Stimulated activated CD8-positive, alpha-beta memory T cell treated with anti-CD3 and anti-CD28 coated beads, Interleukin-7, amount 100 ng/mL, for 1 hour (primary cell): Measurements from ENCODE around the gene ZC3H7B.

Source experiments
- DNase-seq, 2 donors: peaks; one replicate each; pipeline ENCODE4 v3.0.0-alpha.2; 2020; ENCODE audit warnings: low read depth in 2 of 2

The ZC3H7B gene

DNA sequence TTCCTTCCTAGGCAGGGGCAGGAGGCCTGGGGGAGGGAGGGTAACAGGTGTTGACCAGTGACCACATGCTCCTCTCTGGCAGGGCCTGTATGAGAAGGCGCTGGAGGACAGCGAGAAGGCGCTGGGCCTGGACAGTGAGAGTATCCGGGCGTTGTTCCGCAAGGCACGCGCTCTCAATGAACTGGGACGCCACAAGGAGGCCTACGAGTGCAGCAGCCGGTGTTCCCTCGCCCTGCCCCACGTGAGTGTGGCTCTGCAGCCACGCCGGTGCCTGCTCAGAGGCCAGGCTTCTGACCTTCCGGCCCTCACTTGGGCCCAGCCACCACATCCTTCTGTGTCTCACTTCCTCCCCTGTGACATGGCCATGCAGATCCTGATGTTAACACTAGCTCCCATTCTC is 25.8 kb downstream of the ZC3H7B start:
- no peak for DNase-seq

DNA sequence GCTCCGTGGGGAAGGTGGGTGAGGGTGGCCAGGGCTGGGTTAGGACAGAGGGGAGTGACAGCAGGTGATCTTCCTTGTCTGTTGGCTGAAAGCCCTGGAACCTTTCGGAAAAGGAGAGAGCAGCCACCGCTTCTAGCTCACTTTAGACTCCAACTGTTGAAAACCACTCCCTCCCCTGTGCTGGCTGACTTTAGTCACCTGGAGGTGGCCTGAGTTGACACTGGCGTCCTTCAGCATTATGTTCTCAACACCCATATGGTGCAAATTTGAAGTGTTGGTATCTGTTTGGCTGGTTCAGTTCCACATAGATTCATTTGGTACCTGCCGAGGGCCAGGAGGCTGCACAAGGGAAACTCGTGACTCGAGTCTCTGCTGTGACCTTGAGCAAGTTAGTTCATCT is 28.8 kb downstream of the ZC3H7B start:
- no peak for DNase-seq

DNA sequence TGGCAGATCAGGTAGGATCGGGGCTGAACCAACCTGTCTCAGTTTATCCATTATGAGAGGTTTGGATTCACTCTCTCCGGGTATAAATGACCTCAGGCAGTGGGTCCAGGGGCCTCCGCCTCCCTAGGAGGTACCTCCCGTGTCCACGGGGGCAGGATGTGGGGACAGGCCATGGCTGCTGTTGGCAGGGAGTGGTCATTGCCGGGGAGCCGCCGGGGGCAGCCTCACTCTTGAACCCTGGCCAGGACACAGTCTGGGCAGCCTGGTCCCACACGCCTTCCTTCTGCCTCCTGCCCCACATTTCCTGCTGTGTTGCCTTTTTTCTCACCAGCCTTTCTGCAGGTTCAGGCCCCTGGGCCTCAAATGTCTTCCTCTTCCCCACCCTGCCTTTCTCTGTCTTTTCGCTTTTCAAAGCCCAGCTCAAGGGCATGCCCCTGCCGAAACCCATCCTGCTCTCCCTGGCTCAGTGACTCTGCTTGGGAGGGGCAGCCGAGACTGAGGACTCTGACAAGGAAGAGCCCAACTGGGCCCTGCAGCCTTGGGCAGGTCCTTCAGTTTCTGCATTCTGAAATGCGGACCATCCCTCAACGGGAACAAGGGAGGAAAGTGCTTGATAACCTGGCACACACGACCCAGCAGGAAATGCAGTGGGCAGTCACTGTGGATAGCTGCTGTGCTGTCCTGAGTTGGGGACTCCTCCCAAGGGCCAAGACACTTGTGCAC is 31.1 kb downstream of the ZC3H7B start:
- no peak for DNase-seq

DNA sequence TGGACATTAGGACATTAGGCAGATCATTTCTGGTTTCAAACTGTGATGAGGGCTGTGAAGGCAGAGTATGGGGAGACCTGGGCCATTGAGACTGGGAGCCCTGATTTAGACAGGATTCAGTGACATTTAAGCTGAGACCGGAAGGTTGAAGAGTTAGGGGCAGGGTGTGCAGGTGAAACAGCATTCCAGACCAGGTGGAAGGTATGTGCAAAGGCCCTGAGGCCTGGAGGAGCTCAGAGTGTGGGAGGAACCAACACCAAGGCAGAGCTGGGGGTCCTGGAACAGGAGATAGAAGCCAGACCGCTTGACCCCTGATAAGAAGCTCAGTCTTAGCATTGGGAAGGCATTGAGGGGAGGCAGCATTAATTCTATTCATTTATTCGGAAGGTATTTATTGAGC is 32.5 kb downstream of the ZC3H7B start:
- no peak for DNase-seq

DNA sequence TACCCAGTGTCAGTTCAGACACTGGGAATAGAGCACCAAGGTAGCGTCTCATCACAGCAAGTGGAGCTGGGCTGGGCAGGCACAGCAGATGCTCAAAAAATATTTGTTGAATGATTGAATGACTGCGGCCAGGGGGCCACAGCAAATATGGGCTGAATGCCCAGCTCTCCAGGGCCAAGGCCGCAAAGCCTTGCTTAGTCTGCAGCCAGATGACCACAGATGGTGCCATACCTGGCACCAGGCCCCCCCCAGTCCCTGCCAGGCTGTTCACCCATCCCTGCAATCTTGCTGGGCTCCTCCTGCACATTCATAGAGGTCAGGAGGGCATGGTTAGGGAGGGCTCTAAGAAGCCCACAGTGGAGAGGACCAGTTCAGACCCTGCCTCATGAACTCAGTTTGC is 32.9 kb downstream of the ZC3H7B start:
- DNase-seq = no peak

DNA sequence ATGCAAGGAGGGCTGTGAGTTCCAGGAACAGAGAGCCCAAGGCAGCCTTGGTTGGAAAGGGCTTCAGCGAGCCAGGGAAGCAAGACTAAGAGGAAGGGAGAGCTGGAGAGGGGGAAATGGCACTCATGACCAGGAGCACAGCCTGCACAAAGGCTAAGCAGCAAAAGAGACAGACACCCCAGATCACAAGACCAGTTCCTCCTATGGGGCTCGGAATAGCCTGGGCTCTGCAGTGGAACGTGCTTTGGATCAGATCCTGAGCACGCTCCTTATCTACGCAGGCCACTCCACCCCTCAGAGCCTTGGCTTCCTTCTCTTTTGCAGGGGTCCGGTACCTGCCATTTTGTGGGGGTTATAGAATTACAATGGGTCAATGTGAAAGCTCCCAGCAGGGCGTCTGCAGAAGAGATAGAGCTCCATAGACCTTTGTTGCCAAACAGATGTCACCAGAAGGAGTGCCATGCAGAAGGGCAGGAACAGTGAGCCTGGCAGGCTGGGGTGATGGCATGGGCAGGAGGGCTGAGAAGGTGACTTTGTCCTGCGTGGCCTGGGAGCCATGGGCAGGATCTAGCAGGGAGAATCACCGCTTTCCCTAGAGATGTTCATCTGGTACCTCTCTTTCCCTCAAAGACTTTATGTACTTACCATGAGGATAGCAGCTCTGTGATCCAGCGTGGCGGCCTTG is 33.8 kb downstream of the ZC3H7B start:
- no peak for DNase-seq

DNA sequence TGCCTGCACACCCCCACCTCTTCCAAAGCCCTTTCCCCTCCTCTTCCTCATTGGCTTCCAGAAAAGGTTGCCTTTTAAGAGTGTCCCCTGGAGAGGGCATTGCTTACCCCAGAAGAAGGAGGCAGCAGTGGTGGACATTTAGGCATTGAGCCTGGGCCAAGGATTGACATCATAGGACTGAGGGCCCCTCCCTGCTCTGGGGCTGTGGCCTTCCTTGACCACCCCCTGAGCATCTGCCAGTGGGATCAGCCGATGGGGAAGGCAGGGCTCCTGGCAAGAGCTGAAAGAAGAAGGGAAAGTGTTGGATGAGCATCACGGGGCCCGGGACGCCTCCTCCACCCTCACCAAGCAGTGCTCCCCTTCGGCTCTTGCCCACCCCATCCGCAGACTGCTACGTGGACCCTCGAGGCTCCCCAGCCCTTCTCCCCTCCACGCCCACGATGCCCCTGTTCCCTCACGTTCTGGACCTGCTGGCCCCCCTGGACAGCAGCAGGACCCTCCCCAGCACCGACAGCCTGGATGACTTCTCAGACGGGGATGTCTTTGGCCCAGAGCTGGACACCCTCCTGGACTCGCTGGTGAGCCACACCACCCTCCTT is 37.4 kb downstream of the ZC3H7B start:
- DNase-seq = no peak

DNA sequence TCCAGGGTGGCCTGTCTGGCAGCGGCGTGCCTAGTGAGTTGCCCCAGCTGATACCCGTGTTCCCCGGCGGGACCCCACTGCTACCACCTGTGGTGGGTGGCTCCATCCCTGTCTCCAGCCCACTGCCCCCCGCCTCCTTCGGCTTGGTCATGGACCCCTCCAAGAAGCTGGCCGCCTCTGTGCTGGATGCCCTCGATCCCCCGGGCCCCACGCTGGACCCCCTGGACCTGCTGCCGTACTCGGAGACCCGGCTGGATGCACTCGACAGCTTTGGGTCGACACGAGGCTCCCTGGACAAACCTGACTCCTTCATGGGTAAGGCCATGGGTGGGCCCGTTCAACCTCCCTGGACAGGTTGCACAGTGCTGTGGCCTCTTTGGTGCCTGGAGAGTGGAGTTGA is 38.5 kb downstream of the ZC3H7B start:
- no peak for DNase-seq

DNA sequence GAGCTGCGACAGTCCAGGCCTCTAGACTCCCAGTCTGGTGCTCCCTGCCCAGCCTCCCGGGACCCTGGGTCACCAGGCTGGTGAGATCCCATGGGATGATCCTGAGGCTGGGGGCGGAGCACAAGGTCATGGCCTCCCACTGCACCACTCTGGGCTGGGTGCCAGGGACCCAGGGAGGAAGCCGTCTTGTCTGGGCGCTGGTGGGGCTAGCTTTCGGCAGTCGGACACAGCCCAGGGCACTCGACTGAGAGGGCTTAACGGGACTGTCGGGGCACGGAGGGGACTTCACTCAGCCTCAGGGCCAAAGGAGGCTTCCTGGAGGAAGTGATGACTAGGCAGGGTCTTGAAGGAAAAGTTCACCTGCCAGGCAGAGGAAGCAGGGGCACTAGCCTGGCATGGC is 39.0 kb downstream of the ZC3H7B start:
- DNase-seq = no peak

DNA sequence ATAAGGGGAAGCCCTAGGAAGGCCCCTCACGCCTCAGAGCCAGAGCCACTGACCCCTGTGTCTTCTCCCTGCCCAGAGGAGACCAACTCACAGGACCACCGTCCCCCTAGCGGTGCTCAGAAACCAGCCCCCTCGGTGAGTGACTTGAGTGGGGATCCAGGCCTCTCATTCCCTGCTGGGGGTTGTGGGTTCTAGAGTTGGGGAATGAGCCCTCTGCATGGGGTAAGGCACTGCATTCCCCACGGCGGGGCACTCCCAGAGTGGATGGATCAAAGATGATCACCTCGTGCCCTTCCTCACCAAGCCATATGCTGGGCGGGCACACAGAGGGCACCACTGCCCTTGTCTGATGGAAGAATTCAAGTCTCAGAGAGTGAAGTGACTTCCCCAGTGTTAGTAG is 39.7 kb downstream of the ZC3H7B start:
- no peak for DNase-seq

DNA sequence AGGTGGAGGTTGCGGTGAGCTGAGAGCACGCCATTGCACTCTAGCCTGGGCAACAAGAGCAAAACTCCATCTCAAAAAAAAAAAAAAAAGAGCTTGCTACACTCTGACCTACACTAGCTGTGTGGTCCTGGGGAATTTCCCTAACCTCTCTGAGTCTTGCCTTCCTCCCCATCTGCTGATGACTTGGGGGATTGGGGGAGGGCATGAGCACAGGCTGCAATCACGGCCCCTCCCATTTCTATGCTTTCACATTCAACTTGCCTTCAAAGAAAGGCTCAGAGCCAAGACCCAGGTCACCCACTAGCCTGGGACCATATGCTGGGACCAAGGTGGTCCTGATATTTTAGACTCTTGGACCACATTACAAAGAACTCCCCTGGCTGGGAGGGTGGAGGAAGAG is 40.7 kb downstream of the ZC3H7B start:
- no peak for DNase-seq

DNA sequence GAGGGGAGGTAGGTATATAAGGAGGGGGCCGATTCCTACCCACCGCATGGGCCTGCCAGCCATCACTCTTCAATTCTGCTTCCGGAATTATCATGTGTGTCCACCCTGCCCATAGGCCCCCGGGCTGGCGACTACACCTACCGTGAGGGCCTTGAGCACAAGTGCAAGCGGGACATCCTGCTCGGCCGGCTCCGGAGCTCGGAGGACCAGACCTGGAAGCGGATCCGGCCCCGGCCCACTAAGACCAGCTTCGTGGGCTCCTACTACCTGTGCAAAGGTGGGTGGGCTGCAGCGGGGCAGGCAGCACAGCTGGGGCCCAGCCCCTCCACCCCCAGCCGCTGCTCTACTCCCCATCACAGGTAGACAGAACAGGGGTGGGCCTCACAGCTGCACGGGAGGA is 42.0 kb downstream of the ZC3H7B start:
- DNase-seq = no peak

DNA sequence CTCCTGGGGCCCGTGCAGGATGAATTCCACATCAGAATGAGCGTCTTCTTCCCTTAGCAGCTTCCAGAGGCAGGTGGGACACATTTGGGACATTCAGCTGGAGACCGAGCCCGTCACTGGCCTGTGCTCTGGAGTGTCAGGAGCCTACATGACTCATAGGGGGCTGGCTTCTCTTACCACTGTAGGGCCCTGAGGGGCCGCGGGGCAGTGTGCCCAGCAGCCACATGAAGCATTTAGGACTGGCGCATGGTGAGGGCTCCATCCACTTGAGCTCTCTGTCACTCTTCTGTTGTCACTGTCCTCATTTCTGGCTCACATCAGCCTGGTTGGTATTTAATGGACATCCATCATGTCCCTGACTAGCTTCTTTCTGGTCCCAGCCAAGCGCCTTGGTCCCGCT is 42.4 kb downstream of the ZC3H7B start:
- DNase-seq = no peak

DNA sequence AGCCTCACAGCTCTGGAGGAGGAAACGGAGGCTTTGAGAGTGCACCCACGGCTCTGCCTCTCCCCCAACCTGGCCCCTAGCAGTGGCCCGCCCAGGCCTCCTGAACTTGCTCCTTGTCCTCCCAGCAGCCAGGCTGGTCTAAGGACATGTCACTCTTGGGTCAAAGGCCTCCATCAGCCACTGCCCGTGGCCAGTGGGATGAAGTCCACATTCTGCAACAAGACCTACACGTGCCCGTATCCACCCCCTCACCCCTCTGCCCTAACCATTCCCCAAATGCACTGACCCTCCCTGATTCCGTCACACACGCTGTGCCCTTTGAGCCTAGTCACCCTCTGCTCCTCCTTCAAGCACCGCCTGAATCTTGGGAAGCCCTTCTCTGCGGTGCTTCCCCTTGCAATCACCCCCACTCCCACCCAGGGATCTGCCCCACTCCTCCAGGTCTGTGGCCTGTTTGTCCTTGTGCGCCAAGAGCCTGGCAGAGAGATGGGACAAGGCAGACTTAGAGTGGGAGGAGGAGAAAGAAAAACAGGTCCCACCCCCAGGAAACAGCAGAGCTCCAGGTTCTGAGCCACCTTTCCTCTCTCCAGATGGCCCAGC is 43.0 kb downstream of the ZC3H7B start:
- DNase-seq = no peak

DNA sequence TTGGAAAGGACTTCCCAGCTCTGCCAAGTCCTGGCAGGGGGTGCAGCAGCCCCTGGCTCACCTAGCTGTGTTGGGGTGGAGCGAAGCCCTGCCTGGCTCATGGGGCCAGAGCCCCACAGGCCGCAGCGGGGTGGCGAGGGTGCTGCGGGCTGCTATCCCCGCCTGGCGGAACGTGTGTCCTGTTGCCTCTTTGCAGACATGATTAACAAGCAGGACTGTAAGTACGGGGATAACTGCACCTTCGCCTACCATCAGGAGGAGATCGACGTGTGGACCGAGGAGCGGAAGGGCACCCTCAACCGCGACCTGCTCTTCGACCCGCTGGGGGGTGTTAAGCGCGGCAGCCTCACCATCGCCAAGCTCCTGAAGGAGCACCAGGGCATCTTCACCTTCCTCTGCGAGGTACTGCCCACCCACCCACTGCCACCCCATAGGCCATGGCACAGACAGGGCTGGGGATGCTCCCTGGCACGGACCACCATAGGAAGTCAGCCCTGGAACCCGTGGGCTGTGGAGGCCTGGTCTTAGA is 44.5 kb downstream of the ZC3H7B start:
- no peak for DNase-seq

DNA sequence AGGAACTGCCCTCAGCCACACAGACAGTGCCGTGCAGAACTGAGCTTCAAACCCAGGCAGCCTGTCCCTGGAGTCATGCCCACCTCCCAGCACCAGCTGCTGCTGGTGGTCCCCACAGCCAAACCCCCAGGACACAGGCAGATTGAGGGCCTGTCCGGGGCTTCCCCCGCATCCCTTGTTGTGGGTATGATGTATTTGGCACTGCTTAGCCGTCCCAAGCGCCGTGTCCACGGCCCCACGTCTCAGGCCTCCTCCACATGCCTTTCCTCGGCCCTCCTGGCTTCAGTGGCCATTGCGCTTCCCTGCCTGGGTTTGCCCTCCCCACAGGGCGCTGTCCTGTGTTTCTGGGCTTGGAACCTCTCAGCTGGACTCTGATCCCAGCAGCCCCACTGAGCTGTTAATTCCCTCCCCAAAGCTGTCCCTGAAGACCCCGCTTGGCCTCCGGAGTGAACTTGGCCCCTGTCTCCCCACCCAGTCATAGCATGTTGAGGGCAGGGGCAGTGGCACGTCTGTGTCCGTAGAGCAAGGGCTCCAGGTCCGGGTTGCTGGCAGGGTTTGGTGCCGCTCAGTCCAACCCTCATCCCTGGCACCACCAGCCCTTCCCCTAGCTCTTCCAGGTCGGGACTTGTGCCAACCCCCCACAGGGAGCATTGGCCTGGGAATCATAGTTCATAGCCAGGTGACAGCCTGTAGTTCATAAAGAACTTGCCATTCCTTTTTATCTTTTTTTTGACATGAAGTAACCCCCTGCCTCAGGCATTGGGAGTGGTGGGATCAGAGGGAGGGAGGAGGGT is 45.9 kb downstream of the ZC3H7B start:
- DNase-seq = no peak

DNA sequence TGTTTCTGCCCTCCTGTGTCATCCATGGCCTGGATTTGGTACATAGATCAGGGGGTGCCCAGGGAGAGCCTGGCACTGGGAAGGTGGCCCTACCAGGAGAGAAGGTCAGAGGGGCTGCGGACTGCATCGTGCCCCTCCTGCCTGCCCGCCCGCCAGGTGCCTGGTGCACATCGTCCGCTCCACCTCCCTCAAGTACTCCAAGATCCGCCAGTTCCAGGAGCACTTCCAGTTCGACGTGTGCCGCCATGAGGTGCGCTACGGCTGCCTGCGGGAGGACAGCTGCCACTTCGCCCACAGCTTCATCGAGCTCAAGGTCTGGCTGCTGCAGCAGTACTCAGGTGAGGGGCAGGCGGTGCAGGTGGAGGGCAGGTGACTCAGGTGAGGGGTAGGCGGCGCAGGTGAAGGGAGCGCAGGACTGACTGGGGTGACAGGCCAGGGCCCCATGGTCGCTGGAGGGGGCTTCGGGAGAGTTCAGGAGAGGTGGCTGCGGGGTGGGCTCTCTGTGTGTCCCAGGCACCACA is 47.7 kb downstream of the ZC3H7B start:
- DNase-seq = no peak

DNA sequence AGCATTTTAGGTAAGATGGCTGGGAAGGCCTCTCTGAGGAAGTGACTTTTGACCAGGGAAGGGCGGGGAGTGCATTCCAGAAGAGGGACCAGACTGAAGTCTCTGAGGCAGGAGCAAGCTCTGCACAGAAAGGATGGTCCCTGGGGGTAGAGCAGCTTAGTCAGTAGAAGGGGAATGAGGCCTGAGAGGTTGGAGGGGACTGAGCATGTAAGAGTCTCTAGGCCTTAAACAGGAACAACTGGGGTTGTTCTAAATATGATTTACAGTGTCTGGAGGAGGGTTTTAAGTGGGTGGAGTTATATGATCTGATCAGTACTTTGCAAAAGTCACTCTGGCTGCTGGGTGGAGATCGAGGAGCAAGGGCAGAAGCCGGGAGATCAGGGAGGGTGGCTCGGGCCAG is 48.8 kb downstream of the ZC3H7B start:
- no peak for DNase-seq

DNA sequence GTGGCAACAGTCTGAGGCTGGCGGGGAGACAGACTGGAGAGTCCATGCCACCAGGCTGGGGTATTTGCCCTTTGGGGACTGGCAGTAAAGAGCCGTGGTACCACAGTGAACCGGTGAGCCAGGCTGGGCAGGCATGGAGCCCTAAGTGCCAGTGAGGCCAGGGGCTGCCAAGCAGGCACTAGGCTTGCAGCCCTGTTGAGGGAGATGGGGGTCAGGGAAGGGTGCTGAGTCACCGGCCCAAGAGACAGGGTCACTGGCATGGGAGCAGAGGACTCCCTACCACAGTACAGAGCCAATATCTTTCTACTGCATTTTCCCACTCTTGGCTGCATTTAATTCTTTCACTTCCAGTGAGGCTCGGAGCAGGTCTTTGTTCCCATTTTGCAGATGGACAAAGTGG is 49.7 kb downstream of the ZC3H7B start:
- DNase-seq = no peak

DNA sequence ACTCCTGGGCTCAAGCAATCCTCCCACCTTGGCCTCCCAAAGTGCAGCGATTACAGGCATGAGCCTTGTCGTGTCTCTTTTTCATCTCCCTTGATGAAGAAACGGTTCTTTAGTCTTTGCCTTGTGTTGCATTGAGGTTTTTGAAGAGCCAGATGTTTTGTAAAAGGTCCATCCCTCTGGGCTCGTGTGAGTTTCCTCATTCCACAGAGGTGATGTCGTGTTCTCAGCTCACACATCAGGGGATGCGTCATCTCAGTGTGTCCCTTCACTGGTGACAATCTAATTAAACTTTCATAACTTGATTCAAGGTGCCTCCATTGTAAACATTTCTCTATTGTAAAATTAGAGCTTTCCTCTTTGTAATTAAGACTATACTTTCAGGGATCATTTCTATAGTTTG is 50.7 kb downstream of the ZC3H7B start:
- DNase-seq = no peak

DNA sequence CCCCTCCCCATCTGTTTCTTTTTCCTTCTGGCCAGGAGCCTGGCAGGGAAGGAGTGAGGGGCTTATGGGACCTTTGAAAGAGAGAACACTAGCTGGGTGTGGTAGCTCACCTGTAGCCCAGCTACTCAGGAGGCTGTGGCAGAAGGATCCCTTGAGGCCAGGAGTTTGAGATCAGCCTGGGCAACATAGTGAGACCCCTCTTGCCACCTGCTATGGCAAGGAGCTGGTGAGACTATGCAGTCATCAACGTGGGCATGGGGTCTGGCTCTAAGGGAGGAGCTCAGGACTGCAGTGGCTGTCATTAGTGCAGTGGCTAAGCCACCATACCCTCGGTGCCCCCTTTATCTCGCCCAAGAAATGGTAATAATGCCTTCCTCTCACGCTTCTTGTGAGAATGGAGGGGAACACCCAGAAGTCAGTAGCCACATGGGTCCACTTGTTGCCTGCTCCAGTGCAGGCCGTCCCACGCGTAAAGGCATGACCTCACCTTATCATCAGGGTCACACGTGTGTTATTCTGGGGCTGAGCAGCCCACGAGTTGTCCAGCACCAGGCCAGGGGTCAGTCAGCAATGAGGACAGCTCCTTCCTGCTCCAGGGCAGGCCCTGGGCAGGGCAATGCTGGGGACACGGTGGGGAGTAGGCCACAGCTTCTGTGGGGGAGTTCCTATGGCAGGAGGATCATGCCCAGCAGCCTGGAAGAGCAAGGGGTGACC is 52.7 kb downstream of the ZC3H7B start:
- no peak for DNase-seq
